ENCODE results near the gene PELI2. TPM values are rescaled to one million over a fixed set of nuclear protein-coding genes. Genes with fewer than 3 reads are reported as not detected.

Gene PELI2
- total and polyA plus RNA-seq, 9 donors = 13.0 to 36.8 (median 28.5) TPM

DNA sequence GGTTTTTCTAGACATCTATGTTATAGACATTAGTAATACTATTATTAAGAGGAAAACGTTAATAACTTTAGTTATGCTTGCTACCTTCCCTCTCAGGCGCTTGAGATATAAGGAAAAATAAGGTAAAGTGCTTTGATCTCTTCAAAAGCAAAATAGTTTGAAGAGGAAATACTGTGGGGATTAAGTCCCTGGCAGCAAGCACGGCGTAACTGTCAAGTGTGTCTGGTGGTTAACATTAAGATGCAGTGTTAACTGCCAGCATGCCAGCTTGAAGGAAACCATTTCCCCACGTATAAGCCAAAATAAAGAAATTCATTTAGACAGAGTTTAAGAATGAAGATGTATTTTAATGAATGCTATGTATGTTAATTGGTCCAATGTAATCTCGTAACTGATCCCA, 31.8 kb downstream of the PELI2 start:
- WGBS, 3 donors = 87 to 92% (median 89%) methylated on average over 6 of the region's 6 CpGs
- H3K27me3 ChIP-seq = no peaks in the 10 kb centered on the region
- no peak for DNase-seq
- intact Hi-C loops (cut with DNase I) = no loop called here
- H3K4me3 ChIP-seq = no peak overlapping the region
- no peaks in the 10 kb centered on the region for H3K36me3 ChIP-seq
- H3K27ac ChIP-seq = no peak overlapping the region
- H3K4me1 ChIP-seq (ENCODE audit: insufficient read depth) = peaks cover 14% of the 10 kb centered on the region
- no peaks in the 10 kb centered on the region for H3K9me3 ChIP-seq
- TF ChIP-seq, protein P1, sequence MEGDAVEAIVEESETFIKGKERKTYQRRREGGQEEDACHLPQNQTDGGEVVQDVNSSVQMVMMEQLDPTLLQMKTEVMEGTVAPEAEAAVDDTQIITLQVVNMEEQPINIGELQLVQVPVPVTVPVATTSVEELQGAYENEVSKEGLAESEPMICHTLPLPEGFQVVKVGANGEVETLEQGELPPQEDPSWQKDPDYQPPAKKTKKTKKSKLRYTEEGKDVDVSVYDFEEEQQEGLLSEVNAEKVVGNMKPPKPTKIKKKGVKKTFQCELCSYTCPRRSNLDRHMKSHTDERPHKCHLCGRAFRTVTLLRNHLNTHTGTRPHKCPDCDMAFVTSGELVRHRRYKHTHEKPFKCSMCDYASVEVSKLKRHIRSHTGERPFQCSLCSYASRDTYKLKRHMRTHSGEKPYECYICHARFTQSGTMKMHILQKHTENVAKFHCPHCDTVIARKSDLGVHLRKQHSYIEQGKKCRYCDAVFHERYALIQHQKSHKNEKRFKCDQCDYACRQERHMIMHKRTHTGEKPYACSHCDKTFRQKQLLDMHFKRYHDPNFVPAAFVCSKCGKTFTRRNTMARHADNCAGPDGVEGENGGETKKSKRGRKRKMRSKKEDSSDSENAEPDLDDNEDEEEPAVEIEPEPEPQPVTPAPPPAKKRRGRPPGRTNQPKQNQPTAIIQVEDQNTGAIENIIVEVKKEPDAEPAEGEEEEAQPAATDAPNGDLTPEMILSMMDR (IDR thresholded peaks at IDR 0.05) = no peak
- TF ChIP-seq EP300 (IDR thresholded peaks at IDR 0.05) = no peak
- no peak for TF ChIP-seq POLR2A (IDR thresholded peaks at IDR 0.05)

DNA sequence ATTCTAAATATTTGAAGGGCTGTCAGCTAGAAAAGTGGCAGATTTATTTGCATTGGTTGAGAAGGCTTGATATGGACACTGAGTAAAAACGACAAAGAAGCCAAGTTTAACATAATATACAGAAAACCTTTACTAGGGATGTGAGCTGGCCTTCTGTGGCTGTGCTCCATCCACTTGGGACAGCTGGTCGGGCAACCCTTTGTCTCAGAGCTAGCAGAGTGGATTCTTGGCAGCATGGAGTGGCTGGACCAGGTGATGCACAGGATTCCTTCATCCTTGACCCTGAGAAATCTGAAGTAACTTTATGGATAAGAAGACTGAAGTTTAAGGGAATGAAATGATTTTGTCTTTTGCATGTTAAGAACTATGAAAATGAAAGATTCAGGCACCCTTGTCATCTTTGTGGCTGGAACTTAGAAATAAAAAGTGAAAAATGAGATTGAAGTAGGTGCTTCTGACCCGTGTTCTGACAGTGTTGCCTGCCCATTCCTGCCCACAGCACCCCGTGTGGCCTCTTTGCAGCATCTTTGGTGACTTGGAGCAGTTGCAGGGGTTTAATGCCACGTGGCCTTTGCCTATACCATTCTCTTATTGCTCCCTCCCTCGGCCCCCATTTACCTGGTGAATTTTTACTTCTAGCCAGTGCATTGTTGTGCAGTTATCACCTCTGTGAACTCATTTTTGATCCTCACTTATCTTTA, 32.6 kb downstream of the PELI2 start:
- Histone ChIP-seq H3K27me3 (no peaks in the 10 kb centered on the region), H3K4me3 (no peak overlapping the region), H3K4me1 (ENCODE audit: insufficient read depth) (peaks cover 14% of the 10 kb centered on the region), H3K9me3 (no peaks in the 10 kb centered on the region), H3K27ac (no peak overlapping the region), H3K36me3 (no peaks in the 10 kb centered on the region)
- WGBS, 3 donors = 82 to 86% (median 83%) methylated on average over 6 of the region's 6 CpGs
- intact Hi-C loops (cut with DNase I) = no loop called here
- no peak for DNase-seq
- TF ChIP-seq EP300 (IDR thresholded peaks at IDR 0.05) (no peak), POLR2A (IDR thresholded peaks at IDR 0.05) (no peak)
- TF ChIP-seq, protein P1 (IDR thresholded peaks at IDR 0.05) = no peak

DNA sequence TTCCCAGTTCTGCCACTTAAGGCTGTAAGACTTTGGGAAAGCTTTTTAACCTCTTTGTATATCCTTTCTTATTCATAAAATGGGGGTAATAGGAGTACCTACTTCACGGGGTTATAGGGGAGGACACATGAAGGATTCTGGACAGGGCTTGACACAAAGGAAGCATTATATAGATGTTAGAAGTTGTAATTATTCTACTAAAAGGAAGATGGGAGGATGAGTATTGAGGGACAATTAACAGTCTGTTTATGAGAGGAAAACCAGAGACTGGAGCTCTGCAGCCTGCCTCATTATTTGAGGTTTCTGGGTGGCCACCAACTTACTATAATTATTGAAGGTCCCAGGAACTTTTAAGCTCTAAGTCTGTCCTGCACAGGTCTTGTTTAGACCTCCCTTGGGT, 34.0 kb downstream of the PELI2 start:
- H3K36me3 ChIP-seq = no peaks in the 10 kb centered on the region
- no peak for TF ChIP-seq POLR2A (IDR thresholded peaks at IDR 0.05)
- TF ChIP-seq, protein P1 (IDR thresholded peaks at IDR 0.05) = no peak
- TF ChIP-seq EP300 (IDR thresholded peaks at IDR 0.05) = no peak
- H3K27ac ChIP-seq = no peak overlapping the region
- H3K4me3 ChIP-seq = no peak overlapping the region
- H3K4me1 ChIP-seq (ENCODE audit: insufficient read depth) = peaks cover 13% of the 10 kb centered on the region
- no peaks in the 10 kb centered on the region for H3K9me3 ChIP-seq
- intact Hi-C loops (cut with DNase I) = no loop called here
- DNase-seq = no peak
- whole genome bisulfite sequencing, 3 donors = 95 to 97% (median 96%) methylated on average over 1 of the region's 1 CpG
- no peaks in the 10 kb centered on the region for H3K27me3 ChIP-seq

- no peak for TF ChIP-seq POLR2A (IDR thresholded peaks at IDR 0.05)
- Histone ChIP-seq H3K9me3 (no peaks in the 10 kb centered on the region), H3K36me3 (no peaks in the 10 kb centered on the region), H3K4me1 (ENCODE audit: insufficient read depth) (peaks cover 12% of the 10 kb centered on the region), H3K27me3 (no peaks in the 10 kb centered on the region), H3K4me3 (no peak overlapping the region), H3K27ac (no peak overlapping the region)
- 89 to 95% (median 93%) methylated on average over 2 of the region's 2 CpGs for WGBS, 3 donors
- intact Hi-C loops (cut with DNase I) = no loop called here
- no peak for DNase-seq
These were observed 35.1 kb downstream of the PELI2 start for GRCh38 chr14:56153267-56153666.

- Histone ChIP-seq H3K4me3 (no peak overlapping the region), H3K4me1 (ENCODE audit: insufficient read depth) (peaks cover 9% of the 10 kb centered on the region), H3K36me3 (no peaks in the 10 kb centered on the region), H3K27me3 (no peaks in the 10 kb centered on the region), H3K9me3 (no peaks in the 10 kb centered on the region), H3K27ac (no peak overlapping the region)
- WGBS, 3 donors = 88 to 93% (median 89%) methylated on average over 5 of the region's 5 CpGs
- TF ChIP-seq POLR2A (IDR thresholded peaks at IDR 0.05) (no peak), EP300 (IDR thresholded peaks at IDR 0.05) (no peak)
- TF ChIP-seq, protein P1 (IDR thresholded peaks at IDR 0.05) = no peak
- intact Hi-C loops (cut with DNase I) = no loop called here
- DNase-seq = no peak
These were observed 36.1 kb downstream of the PELI2 start for GRCh38 chr14:56154321-56154720.

Measured in ovary (tissue), 9 donors.